BE2C (cell line): Measurements from ENCODE around the gene COL6A3.

ENCODE experiments used
- DNase-seq: peaks from one replicate; pipeline ENCODE4 v3.0.0-alpha.2; 2020
- H3K27me3 ChIP-seq: fragments of 250-450 bp; sonication (Bioruptor Pico); 2 replicates; pipeline ENCODE4 v1.5.1; 2020; ENCODE audit warnings: mild to moderate bottlenecking
- H3K36me3 ChIP-seq: fragments of 250-450 bp; sonication (Bioruptor Pico); 2 replicates; pipeline ENCODE4 v1.5.1; 2020; ENCODE audit warnings: mild to moderate bottlenecking
- H3K4me1 ChIP-seq: fragments of 250-450 bp; sonication (Bioruptor Pico); 2 replicates; pipeline ENCODE4 v1.5.1; 2020
- H3K4me3 ChIP-seq: 2 replicates; pipeline ENCODE4 v1.5.1; 2011; ENCODE audit warnings: low read depth, low read length
- H3K9me3 ChIP-seq: fragments of 250-450 bp; sonication (Bioruptor Pico); 2 replicates; pipeline ENCODE4 v1.5.1; 2020
- CTCF ChIP-seq: IDR thresholded peaks from 2 replicates; pipeline ENCODE4 v1.5.1; 2012; ENCODE audit warnings: mild to moderate bottlenecking, low read depth, low read length

Gene COL6A3

GRCh38 chr2:237424544-237424943, 10.6 kb upstream of the COL6A3 start:
- Histone ChIP-seq H3K27me3 (no peaks in the 10 kb centered on the region), H3K4me1 (peaks cover 8% of the 10 kb centered on the region), H3K36me3 (no peaks in the 10 kb centered on the region), H3K9me3 (no peaks in the 10 kb centered on the region), H3K4me3 (no peak overlapping the region)
- no peak for TF ChIP-seq CTCF
- DNase-seq: no peak

- Histone ChIP-seq H3K9me3 (no peaks in the 10 kb centered on the region), H3K4me1 (peaks cover 8% of the 10 kb centered on the region), H3K36me3 (no peaks in the 10 kb centered on the region), H3K4me3 (no peak overlapping the region), H3K27me3 (no peaks in the 10 kb centered on the region)
- DNase-seq: no peak
- TF ChIP-seq CTCF: no peak
Observed at GRCh38 chr2:237423891-237424290, 9.9 kb upstream of the COL6A3 start.

DNA sequence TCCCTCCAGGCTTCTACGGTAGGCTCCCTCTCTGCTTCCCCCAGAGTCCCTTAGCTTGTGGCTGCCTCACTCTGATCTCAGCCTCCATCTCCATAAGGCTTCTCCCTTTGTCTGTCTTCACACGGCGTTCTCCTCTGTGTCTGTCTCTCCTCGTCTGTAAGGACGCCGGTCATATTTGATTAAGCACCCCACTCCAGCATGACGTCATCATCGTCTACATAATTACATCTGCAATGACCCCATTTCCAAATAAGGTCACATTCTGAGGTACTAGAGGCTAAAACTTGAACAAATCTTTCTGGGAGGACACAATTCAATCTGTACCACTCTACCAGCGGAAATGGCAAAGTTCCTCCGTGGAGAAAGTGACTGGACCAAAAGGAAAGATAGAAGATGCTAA, 8.3 kb upstream of the COL6A3 start:
- DNase-seq: no peak
- H3K36me3 ChIP-seq: no peaks in the 10 kb centered on the region
- peak overlapping the region; percentile 45; the same call in 1 of the 2 replicates for H3K4me3 ChIP-seq
- H3K4me1 ChIP-seq: peaks cover 8% of the 10 kb centered on the region
- no peak for TF ChIP-seq CTCF
- no peaks in the 10 kb centered on the region for H3K9me3 ChIP-seq
- no peaks in the 10 kb centered on the region for H3K27me3 ChIP-seq

GRCh38 chr2:237421542-237422116, 7.7 kb upstream of the COL6A3 start:
- H3K4me3 ChIP-seq: peak overlapping the region; percentile 45
- DNase-seq: peak; percentile 79
- H3K9me3 ChIP-seq: no peaks in the 10 kb centered on the region
- no peaks in the 10 kb centered on the region for H3K36me3 ChIP-seq
- peak; percentile 91 for TF ChIP-seq CTCF
- H3K4me1 ChIP-seq: peaks cover 8% of the 10 kb centered on the region
- no peaks in the 10 kb centered on the region for H3K27me3 ChIP-seq

DNA sequence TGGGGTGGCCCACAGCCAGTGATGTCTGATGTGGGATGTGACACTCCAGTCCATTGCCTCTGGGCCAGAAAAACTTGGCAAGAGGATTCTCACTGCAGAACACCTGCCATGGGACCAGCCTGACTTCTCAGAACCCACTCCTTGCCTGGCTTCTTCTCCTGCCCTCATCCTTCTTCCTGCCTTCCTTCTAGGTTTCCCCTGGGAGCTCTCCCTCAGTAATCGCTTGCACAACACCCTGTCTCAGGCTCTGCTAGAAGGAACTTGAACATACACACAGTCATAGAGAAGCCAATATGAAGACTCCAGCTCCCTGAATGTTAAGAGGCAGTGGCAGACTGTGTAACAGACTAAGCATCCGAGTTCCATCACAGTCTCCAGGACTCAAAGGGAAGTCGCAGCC, 4.3 kb upstream of the COL6A3 start:
- no peak for DNase-seq
- TF ChIP-seq CTCF: no peak
- Histone ChIP-seq H3K4me1 (peaks cover 8% of the 10 kb centered on the region), H3K36me3 (no peaks in the 10 kb centered on the region), H3K4me3 (no peak overlapping the region), H3K9me3 (no peaks in the 10 kb centered on the region), H3K27me3 (no peaks in the 10 kb centered on the region)

GRCh38 chr2:237412988-237413776, 782 bp downstream of the COL6A3 start:
- no peak for TF ChIP-seq CTCF
- no peaks in the 10 kb centered on the region for H3K9me3 ChIP-seq
- DNase-seq: no peak
- H3K36me3 ChIP-seq: no peaks in the 10 kb centered on the region
- no peaks in the 10 kb centered on the region for H3K27me3 ChIP-seq
- no peak overlapping the region for H3K4me3 ChIP-seq
- H3K4me1 ChIP-seq: no peaks in the 10 kb centered on the region
